Loucy (cell line): Measurements from ENCODE around the gene GPHN.

Source experiments
- H2AFZ ChIP-seq: fragments of 200-600 bp; sonication (generic); 2 replicates; pipeline ENCODE4 v1.6.0; 2016; ENCODE audit warnings: antibody characterized with exemption, mild to moderate bottlenecking, low read length, moderate library complexity
- H3F3A ChIP-seq: fragments of 200-600 bp; 2 replicates; pipeline ENCODE4 v1.6.0; 2016; ENCODE audit warnings: antibody characterized with exemption, low read depth, mild to moderate bottlenecking
- H3K27me3 ChIP-seq: fragments of 200-600 bp; sonication (generic); 2 replicates; pipeline ENCODE4 v1.6.1; 2014; ENCODE audit warnings: low read length, mild to moderate bottlenecking; ENCODE audit not compliant: insufficient read depth, poor library complexity, severe bottlenecking
- H3K36me3 ChIP-seq: fragments of 200-600 bp; sonication (generic); 2 replicates; pipeline ENCODE4 v1.6.1; 2016; ENCODE audit warnings: low read length; ENCODE audit not compliant: insufficient read depth
- H3K4me1 ChIP-seq: fragments of 200-600 bp; sonication (generic); 2 replicates; pipeline ENCODE4 v1.5.1; 2014; ENCODE audit warnings: low read length, mild to moderate bottlenecking; ENCODE audit not compliant: insufficient read depth, poor library complexity, severe bottlenecking
- H3K4me2 ChIP-seq: fragments of 200-600 bp; sonication (generic); 2 replicates; pipeline ENCODE4 v1.6.0; 2014; ENCODE audit warnings: antibody characterized with exemption, low read length, low read depth, mild to moderate bottlenecking; ENCODE audit not compliant: poor library complexity, severe bottlenecking
- H3K4me3 ChIP-seq: fragments of 200-600 bp; sonication (generic); 2 replicates; pipeline ENCODE4 v1.5.1; 2014; ENCODE audit warnings: low read length, mild to moderate bottlenecking, mixed read lengths; ENCODE audit not compliant: poor library complexity, severe bottlenecking
- H3K79me2 ChIP-seq: fragments of 200-600 bp; sonication (generic); 2 replicates; pipeline ENCODE4 v1.6.1; 2014; ENCODE audit warnings: low read length; ENCODE audit not compliant: insufficient read depth
- H3K9ac ChIP-seq: fragments of 200-600 bp; sonication (generic); 2 replicates; pipeline ENCODE4 v1.6.0; 2014; ENCODE audit warnings: mild to moderate bottlenecking, low read depth, low read length, moderate library complexity; ENCODE audit not compliant: poor library complexity, severe bottlenecking
- H3K9me2 ChIP-seq: fragments of 200-600 bp; sonication (generic); replicated peaks from 2 replicates; pipeline ENCODE4 v1.6.1; 2016; ENCODE audit warnings: low read depth, low read length, mixed read lengths
- H3K9me3 ChIP-seq: fragments of 200-600 bp; sonication (generic); 2 replicates; pipeline ENCODE4 v1.6.1; 2014; ENCODE audit warnings: mild to moderate bottlenecking, antibody characterized with exemption, low read length, low read depth; ENCODE audit not compliant: insufficient read depth
- H4K20me1 ChIP-seq: fragments of 200-600 bp; sonication (generic); 2 replicates; pipeline ENCODE4 v1.6.0; 2014; ENCODE audit warnings: antibody characterized with exemption, low read length, mild to moderate bottlenecking; ENCODE audit not compliant: insufficient read depth, poor library complexity, severe bottlenecking
- CTCF ChIP-seq: fragments of 200-600 bp; sonication (generic); conservative IDR thresholded peaks from 2 replicates; pipeline ENCODE4 v1.5.1; 2014; ENCODE audit warnings: mild to moderate bottlenecking, antibody characterized with exemption, low read length
- EZH2phosphoT487 ChIP-seq: fragments of 200-600 bp; IDR thresholded peaks from 2 replicates; pipeline ENCODE4 v1.6.1; 2018; ENCODE audit warnings: antibody characterized with exemption, mild to moderate bottlenecking, moderate library complexity, borderline replicate concordance

The GPHN gene

DNA sequence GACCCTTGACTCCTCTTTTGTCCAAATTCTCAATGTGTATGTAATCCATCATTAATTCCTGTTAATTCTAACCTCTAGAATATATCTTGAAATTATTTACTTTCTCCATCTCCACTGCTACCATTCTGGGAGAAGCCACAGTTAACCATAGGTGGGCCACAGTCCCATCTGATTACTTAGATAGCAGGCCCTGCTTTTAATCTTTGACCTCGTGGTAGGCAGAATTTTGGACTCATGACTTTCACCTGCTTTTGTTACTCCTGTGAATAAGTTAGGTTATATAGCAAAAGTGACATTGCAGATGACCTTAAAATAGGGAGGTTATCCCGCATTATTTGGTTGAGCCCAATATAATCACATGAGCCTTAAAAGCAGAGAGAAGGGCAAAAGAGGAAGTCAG, 264.2 kb downstream of the GPHN start:
- Histone ChIP-seq H3K9me3 (no peaks in the 10 kb centered on the region), H2AFZ (no peak overlapping the region), H4K20me1 (no peaks in the 10 kb centered on the region), H3K9me2 (no peaks in the 10 kb centered on the region), H3K4me2 (no peak overlapping the region), H3K79me2 (no peaks in the 10 kb centered on the region), H3K27me3 (no peaks in the 10 kb centered on the region), H3K4me1 (no peaks in the 10 kb centered on the region), H3K4me3 (no peak overlapping the region), H3F3A (no peaks in the 10 kb centered on the region), H3K36me3 (no peaks in the 10 kb centered on the region), H3K9ac (no peak overlapping the region)
- TF ChIP-seq CTCF (no peak), EZH2phosphoT487 (no peak)

GRCh38 chr14:66782853-66783252, 274.9 kb downstream of the GPHN start:
- 0 out of 2 replicates have a peak, but pooled peaks have one; percentile 21 for TF ChIP-seq CTCF
- no peak for TF ChIP-seq EZH2phosphoT487
- Histone ChIP-seq H3F3A (no peaks in the 10 kb centered on the region), H3K27me3 (no peaks in the 10 kb centered on the region), H4K20me1 (no peaks in the 10 kb centered on the region), H3K9me3 (no peaks in the 10 kb centered on the region), H3K4me2 (no peak overlapping the region), H3K9ac (no peak overlapping the region), H3K79me2 (no peaks in the 10 kb centered on the region), H3K36me3 (no peaks in the 10 kb centered on the region), H3K4me1 (no peaks in the 10 kb centered on the region), H3K9me2 (no peaks in the 10 kb centered on the region), H2AFZ (no peak overlapping the region), H3K4me3 (no peak overlapping the region)

DNA sequence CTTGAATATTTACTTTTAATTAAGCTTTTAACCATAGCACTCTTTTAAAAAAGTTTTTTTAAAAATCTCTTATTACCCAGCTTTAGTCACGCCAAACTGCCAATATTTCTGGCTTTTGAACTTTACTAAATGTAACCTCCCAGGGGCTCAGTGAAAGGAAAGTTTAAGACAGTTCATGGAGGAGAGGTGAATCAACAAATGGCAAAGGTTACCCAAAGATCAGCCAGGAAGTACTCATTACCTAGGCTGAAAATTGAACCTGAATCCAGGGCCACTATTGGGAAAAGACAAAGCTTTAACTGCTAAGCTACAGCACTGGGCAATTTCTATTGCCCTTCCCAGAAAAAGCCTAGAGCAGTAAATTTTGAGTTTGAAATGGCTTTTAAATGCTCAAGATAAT, 282.2 kb downstream of the GPHN start:
- H3K9me2 ChIP-seq = no peaks in the 10 kb centered on the region
- H3K9ac ChIP-seq = no peak overlapping the region
- no peaks in the 10 kb centered on the region for H3K27me3 ChIP-seq
- H4K20me1 ChIP-seq = no peaks in the 10 kb centered on the region
- H3K36me3 ChIP-seq = no peaks in the 10 kb centered on the region
- H3K9me3 ChIP-seq = peaks cover 4% of the 10 kb centered on the region
- no peaks in the 10 kb centered on the region for H3K4me1 ChIP-seq
- H3F3A ChIP-seq = no peaks in the 10 kb centered on the region
- no peak overlapping the region for H3K4me2 ChIP-seq
- no peak overlapping the region for H3K4me3 ChIP-seq
- no peak overlapping the region for H2AFZ ChIP-seq
- TF ChIP-seq CTCF (no peak), EZH2phosphoT487 (no peak)
- H3K79me2 ChIP-seq = no peaks in the 10 kb centered on the region
